Measurements from ENCODE around the gene CIC. TPM values are rescaled to one million over a fixed set of nuclear protein-coding genes. Genes with fewer than 3 reads are reported as not detected.
A peak's percentile ranks its signal among the peaks of the same experiment; 100 is the strongest.

The CIC gene
- total RNA-seq, 2 donors from 2014 or later, result 47.8 to 54.6 TPM

DNA sequence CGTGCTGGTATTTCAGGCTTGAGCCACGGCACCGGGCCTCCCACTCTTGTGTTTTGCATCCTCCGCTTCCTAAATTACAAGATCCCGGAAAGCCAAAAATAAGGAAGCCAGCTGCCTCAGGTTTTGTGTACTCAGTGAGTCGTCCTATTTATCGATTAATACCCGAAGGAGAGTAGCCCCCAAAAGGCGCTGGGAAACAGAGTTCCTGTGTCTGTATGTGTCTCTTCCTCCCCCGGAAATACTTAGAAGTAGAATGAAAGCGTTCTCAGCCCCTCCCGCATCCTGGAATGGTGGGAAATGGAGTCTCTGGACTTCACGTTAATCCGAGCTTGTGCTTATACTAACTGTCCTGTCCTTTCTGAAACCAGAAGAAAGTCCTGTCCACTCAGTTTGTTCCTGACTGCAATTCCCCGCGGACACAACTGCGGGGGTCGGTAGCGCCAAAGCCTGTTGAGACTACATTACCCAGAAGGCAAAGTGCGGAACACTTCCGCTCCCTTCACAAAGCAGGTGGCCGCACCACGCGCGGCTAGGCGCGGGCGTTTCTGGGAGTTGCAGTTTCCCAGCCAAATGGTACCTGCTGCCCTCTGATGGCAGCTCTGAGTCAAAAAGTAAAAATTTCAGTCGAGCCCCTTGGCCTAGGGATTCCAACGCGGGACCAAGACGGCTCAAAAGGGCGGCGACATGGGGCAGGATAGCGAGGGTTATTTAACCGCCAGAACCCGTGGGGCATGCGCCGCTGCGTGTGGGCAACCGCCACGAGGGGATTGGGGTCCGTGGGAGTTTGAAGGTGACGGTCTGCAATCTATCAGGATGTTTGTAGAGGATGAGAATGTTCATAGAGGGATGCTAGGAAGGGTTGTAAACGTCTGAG, 24.5 kb upstream of the CIC start:
- intact Hi-C loops (cut with DNase I), result loop anchor here (5.0 kb wide), 2 partner anchors 53 to 112 kb away; partner anchors contain the start of gene POU2F2
- Histone ChIP-seq H3K4me3 (peak overlapping the region; percentile 88), H3K27ac (peak overlapping the region; percentile 94), H3K27me3 (no peaks in the 10 kb centered on the region), H3K36me3 (no peaks in the 10 kb centered on the region), H3K9me3 (no peaks in the 10 kb centered on the region), H3K4me1 (peaks cover 12% of the 10 kb centered on the region), H3K9ac (ENCODE audit: low read depth in 2 of 2, low read length in 2 of 2) (peak overlapping the region; percentile 74 to 93)
- DNase-seq, result peak; percentile 95
- TF ChIP-seq, protein P1, sequence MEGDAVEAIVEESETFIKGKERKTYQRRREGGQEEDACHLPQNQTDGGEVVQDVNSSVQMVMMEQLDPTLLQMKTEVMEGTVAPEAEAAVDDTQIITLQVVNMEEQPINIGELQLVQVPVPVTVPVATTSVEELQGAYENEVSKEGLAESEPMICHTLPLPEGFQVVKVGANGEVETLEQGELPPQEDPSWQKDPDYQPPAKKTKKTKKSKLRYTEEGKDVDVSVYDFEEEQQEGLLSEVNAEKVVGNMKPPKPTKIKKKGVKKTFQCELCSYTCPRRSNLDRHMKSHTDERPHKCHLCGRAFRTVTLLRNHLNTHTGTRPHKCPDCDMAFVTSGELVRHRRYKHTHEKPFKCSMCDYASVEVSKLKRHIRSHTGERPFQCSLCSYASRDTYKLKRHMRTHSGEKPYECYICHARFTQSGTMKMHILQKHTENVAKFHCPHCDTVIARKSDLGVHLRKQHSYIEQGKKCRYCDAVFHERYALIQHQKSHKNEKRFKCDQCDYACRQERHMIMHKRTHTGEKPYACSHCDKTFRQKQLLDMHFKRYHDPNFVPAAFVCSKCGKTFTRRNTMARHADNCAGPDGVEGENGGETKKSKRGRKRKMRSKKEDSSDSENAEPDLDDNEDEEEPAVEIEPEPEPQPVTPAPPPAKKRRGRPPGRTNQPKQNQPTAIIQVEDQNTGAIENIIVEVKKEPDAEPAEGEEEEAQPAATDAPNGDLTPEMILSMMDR (IDR thresholded peaks at IDR 0.05), result peak; percentile 56

DNA sequence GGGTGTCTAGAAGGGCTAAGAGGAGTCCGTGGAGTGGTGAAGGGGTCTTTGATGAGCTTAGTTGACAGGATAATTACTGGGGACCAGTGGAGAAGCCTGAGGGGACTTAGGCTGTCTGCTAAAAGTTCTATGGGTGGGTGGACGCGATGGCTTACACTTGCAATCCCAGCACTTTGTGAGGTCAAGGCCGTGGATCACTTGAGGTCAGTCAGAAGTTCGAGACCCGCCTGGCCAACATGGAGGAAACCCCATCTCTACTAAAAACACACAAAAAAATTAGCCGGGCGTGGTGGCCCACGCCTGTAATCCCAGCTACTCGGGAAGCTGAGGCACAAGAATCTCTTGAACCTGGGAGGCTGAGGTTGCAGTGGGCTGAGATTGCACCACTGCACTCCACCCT, 23.8 kb upstream of the CIC start:
- DNase-seq, result peak; percentile 31
- Histone ChIP-seq H3K4me1 (peaks cover 12% of the 10 kb centered on the region), H3K4me3 (no peak overlapping the region), H3K9ac (ENCODE audit: low read depth in 2 of 2, low read length in 2 of 2) (peak overlapping the region in 1 of 2 donors; percentile 93), H3K9me3 (no peaks in the 10 kb centered on the region), H3K36me3 (no peaks in the 10 kb centered on the region), H3K27ac (peak overlapping the region; percentile 94), H3K27me3 (no peaks in the 10 kb centered on the region)
- TF ChIP-seq, protein P1 (IDR thresholded peaks at IDR 0.05), result no peak
- intact Hi-C loops (cut with DNase I), result loop anchor here (5.0 kb wide), 2 partner anchors 52 to 113 kb away; partner anchors contain the start of gene POU2F2

DNA sequence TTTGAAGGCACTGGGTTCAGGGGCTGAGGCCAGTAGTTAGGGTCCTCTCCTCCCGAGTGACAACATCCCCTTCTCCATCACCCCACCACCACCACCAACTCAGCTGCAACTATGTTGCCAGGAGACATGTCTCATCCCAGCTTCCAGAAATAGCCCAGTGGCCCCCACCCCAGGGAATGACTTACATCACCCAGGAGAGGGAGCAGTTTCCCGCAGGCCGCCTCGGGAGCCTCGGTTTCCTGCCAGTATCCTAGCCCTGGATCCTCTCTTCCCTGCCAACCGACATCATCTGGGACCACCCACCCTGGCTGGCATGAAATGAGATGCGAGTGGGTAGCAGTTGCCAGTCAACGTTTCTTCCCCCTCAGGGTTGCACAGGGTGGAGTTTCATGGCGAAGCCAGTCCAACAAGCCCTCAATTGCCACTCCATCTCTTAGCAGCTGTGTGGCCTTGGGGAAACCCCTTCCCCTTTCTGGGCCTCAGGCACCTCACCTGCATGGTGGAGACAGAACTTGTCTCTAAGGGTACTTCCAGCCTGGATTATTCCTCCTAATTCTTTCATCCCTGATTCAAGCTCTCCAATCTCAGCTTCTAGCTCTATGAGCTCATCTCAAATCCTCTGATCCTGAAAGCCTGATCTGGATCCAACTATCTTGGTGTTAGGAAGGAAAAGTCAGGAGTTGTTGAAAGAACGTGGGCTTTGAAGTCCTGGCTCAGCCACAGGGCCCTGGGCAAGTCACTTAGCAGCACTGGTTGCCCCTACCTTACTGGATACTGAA, 22.7 kb upstream of the CIC start:
- DNase-seq, result peak; percentile 68
- Histone ChIP-seq H3K4me1 (peaks cover 3% of the 10 kb centered on the region), H3K36me3 (no peaks in the 10 kb centered on the region), H3K9me3 (no peaks in the 10 kb centered on the region), H3K4me3 (no peak overlapping the region), H3K9ac (ENCODE audit: low read depth in 2 of 2, low read length in 2 of 2) (no peak overlapping the region), H3K27me3 (no peaks in the 10 kb centered on the region), H3K27ac (peak overlapping the region; percentile 4)
- intact Hi-C loops (cut with DNase I), result loop anchor here (2.0 to 5.0 kb wide), 3 partner anchors 32 to 114 kb away; partner anchors contain the start of gene POU2F2
- TF ChIP-seq, protein P1 (IDR thresholded peaks at IDR 0.05), result peak; percentile 54

DNA sequence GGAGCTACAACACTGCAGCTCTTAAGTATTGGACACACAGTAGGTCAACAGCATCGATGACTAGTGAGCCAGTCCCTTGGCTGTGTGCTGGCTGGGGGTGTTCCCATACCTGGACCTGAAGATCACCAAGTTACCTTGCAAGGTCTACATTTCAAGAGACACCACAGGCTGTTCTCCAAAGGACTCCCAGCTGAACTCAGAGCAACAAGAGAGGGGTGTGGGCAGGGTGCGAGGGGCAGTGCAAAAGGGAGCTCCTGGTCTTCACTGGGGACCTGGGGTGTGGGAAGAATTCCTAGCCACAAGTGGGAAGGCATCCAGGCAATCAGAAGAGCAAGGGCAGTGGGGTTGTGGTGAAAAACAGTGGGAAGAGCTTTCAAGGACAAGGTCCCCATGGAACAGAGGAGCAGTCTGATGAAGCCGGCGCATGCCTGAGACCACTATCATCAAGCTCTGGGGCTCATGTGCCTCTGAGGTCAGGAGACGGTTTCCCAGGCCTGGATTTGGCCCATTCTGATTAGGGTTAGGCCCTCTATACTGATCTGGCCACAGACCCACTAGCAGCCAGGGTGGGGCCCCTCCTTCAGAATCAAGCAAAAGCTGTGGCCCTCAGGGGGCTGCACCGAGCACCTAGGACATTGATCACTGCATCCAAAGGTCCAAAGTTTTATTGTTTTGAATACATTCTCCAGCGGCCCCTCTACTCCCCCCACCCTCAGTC, 22.0 kb upstream of the CIC start:
- no peak for DNase-seq
- intact Hi-C loops (cut with DNase I), result loop anchor here (2.0 to 5.0 kb wide), 3 partner anchors 32 to 115 kb away; partner anchors contain the start of gene POU2F2
- peak overlapping the region; percentile 4 for H3K27ac ChIP-seq
- no peaks in the 10 kb centered on the region for H3K9me3 ChIP-seq
- H3K9ac ChIP-seq (ENCODE audit: low read depth in 2 of 2, low read length in 2 of 2), result no peak overlapping the region
- H3K4me1 ChIP-seq, result peaks cover 6% of the 10 kb centered on the region
- no peaks in the 10 kb centered on the region for H3K27me3 ChIP-seq
- no peak overlapping the region for H3K4me3 ChIP-seq
- no peaks in the 10 kb centered on the region for H3K36me3 ChIP-seq
- TF ChIP-seq, protein P1 (IDR thresholded peaks at IDR 0.05), result no peak
